NCI-H187 (cell line): ENCODE measurements around the gene MAPKAPK3.

Experiments
- DNase-seq, 2 experiments: peaks; one replicate each; lab custom pipeline; 2025; lab: John Stamatoyannopoulos, UW

MAPKAPK3 gene

DNA sequence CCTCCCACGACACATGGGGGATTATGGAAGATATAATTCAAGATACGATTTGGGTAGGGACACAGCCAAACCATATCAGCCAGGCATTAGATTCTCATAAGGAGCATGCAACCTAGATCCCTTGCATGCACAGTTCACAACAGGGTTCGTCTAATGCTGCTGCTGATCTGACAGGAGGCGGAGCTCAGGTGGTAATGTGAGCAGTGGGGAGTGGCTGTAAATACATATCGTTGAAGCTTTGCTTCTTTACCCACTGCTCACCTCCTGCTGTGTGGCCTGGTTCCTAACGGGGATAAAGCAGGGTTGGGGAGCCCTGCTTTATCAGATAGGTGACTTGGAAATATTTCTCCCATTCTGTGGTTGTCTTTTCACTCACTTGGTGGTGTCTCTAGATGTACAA is 72.6 kb downstream of the MAPKAPK3 start:
- DNase-seq: no peak

- DNase-seq: no peak
Measured at GRCh38 chr3:50695031-50695430, 78.1 kb downstream of the MAPKAPK3 start.

- DNase-seq: no peak
Measured at GRCh38 chr3:50696276-50696675, 79.3 kb downstream of the MAPKAPK3 start.

DNA sequence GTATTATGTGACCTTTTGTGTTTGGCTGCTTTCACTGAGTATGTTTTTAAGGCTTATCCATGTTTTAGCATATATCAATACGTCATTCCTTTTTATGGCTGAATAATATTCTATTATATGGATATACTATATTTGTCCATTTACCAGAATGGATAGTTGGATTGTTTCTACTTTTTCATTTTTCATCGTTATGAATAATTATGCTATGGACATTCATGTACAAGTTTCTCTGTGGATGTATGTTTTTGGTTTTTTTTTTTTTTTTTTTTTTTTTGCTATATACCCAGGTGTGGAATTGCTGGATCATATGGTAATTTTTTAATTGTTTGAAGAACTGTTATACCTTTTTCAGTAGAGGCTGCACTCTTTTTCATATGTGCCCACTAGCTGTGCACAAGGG is 81.3 kb downstream of the MAPKAPK3 start:
- DNase-seq: no peak
